Ishikawa (cell line): ENCODE results near the gene TATDN3.

Source experiments
- CEBPB ChIP-seq: IDR thresholded peaks from 2 replicates; pipeline ENCODE4 v1.6.1; 2012
- EP300 ChIP-seq: IDR thresholded peaks from 2 replicates; pipeline ENCODE4 v1.6.1; 2012; ENCODE audit warnings: borderline replicate concordance
- FOXM1 ChIP-seq: IDR thresholded peaks from 2 replicates; pipeline ENCODE4 v1.6.1; 2012; ENCODE audit warnings: low read depth, borderline replicate concordance
- RAD21 ChIP-seq: IDR thresholded peaks from 2 replicates; pipeline ENCODE4 v1.6.1; 2012; ENCODE audit warnings: low read depth
- TAF1 ChIP-seq: IDR thresholded peaks from 2 replicates; pipeline ENCODE4 v1.6.1; 2012; ENCODE audit warnings: low read depth, mild to moderate bottlenecking

DNA sequence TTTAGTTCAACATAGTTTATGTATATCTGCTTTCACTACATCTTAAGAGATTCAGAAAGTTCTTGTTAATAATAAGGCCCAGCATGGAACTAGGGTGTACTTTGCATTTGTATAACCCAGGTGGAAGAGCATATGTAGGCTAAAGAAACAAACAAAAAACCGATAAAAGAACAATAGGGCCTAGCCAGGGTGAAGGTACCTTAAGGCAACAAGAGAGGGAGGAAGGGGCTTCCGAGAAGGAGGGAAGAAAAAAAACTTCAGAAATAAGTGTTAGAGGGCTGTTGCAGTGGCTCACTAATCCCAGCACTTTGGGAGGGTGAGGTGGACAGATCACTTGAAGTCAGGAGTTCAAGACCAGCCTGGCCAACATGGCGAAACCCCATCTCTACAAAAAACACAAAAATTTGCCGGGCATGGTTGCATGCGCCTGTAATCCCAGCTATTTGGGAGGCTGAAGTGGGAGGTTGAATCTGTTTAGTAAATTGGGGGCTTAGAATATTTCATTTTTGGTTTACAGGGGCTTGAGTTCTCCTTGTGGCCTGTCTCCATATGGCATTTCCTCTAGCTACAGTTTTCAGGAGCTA lies 60.5 kb downstream of the TATDN3 start:
- no peak for TF ChIP-seq RAD21
- TF ChIP-seq CEBPB = no peak
- no peak for TF ChIP-seq FOXM1
- TF ChIP-seq EP300 = no peak
- TF ChIP-seq TAF1 = no peak
